ENCODE data around the gene ANGPTL8.

DNA sequence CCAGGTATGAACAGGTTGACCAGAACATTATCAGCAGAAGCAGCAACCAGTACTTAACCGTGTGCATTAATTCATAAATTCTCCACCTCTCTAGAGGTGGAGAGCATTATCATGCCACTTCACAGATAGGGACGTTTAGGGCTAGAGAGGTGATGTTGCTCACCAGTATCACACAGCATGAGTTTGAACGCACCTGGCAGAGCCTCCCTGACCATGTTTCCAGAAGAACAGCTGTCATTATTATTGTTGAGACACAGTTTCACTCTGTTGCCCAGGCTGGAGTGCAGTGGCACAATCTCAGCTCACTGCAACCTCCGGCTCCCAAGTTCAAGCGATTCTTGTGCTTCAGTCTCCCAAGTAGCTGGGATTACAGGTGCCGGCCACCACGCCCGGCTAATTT, 48.9 kb upstream of the ANGPTL8 start:
- TF ChIP-seq, protein P1, sequence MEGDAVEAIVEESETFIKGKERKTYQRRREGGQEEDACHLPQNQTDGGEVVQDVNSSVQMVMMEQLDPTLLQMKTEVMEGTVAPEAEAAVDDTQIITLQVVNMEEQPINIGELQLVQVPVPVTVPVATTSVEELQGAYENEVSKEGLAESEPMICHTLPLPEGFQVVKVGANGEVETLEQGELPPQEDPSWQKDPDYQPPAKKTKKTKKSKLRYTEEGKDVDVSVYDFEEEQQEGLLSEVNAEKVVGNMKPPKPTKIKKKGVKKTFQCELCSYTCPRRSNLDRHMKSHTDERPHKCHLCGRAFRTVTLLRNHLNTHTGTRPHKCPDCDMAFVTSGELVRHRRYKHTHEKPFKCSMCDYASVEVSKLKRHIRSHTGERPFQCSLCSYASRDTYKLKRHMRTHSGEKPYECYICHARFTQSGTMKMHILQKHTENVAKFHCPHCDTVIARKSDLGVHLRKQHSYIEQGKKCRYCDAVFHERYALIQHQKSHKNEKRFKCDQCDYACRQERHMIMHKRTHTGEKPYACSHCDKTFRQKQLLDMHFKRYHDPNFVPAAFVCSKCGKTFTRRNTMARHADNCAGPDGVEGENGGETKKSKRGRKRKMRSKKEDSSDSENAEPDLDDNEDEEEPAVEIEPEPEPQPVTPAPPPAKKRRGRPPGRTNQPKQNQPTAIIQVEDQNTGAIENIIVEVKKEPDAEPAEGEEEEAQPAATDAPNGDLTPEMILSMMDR (IDR thresholded peaks at IDR 0.05) = no peak
- no peak for TF ChIP-seq POLR2A (IDR thresholded peaks at IDR 0.05)
